LNCaP clone FGC (cell line): Measurements from ENCODE around the gene SH3BP2.
A peak's percentile ranks its signal among the peaks of the same experiment; 100 is the strongest.

Experiments
- DNase-seq: peaks from one replicate; pipeline ENCODE4 v3.0.0-alpha.2; 2011; ENCODE audit warnings: low read depth
- H3K4me3 ChIP-seq: 2 replicates; pipeline ENCODE4 v1.5.1; 2011; ENCODE audit warnings: mild to moderate bottlenecking, low read depth, low read length, control low read depth
- TF ChIP-seq, protein P1 (sequence below): IDR thresholded peaks from 2 replicates; pipeline ENCODE4 v1.5.1; 2012; ENCODE audit warnings: mild to moderate bottlenecking; ENCODE audit not compliant: control insufficient read depth, insufficient read depth; ENCODE audit errors: extremely low read depth

Gene SH3BP2

DNA sequence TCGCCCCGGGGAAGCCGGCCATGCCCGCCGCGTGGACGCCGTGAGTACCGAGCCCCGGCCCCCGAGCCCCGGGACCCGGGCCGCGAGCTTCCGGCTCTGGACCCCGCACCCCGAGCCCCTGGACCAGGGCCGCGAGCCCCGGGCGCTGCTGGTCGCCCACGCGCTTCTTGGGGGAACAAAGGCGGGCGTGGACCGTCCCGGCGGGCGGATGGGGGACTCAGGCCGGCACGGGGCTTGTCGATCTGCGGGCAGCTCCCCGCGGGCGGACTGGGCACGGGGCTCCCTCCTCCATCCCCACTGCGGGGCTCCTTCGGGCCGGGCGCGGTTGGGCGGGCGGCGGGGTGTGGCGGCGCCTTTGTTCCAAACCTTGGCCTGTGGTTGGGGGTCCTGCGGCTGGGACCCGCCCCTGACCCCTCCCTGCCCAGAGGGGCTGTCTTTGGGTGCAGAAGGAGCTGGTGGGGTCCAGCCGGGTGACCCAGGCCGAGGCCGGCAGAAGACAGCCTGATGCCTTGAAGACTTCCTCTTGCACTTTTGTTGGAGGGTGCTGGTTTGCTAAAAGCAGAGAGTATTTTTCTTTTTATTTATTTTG, 25.6 kb downstream of the SH3BP2 start:
- H3K4me3 ChIP-seq, result peak overlapping the region; percentile 63
- TF ChIP-seq, protein P1, sequence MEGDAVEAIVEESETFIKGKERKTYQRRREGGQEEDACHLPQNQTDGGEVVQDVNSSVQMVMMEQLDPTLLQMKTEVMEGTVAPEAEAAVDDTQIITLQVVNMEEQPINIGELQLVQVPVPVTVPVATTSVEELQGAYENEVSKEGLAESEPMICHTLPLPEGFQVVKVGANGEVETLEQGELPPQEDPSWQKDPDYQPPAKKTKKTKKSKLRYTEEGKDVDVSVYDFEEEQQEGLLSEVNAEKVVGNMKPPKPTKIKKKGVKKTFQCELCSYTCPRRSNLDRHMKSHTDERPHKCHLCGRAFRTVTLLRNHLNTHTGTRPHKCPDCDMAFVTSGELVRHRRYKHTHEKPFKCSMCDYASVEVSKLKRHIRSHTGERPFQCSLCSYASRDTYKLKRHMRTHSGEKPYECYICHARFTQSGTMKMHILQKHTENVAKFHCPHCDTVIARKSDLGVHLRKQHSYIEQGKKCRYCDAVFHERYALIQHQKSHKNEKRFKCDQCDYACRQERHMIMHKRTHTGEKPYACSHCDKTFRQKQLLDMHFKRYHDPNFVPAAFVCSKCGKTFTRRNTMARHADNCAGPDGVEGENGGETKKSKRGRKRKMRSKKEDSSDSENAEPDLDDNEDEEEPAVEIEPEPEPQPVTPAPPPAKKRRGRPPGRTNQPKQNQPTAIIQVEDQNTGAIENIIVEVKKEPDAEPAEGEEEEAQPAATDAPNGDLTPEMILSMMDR, result no peak
- DNase-seq, result no peak

DNA sequence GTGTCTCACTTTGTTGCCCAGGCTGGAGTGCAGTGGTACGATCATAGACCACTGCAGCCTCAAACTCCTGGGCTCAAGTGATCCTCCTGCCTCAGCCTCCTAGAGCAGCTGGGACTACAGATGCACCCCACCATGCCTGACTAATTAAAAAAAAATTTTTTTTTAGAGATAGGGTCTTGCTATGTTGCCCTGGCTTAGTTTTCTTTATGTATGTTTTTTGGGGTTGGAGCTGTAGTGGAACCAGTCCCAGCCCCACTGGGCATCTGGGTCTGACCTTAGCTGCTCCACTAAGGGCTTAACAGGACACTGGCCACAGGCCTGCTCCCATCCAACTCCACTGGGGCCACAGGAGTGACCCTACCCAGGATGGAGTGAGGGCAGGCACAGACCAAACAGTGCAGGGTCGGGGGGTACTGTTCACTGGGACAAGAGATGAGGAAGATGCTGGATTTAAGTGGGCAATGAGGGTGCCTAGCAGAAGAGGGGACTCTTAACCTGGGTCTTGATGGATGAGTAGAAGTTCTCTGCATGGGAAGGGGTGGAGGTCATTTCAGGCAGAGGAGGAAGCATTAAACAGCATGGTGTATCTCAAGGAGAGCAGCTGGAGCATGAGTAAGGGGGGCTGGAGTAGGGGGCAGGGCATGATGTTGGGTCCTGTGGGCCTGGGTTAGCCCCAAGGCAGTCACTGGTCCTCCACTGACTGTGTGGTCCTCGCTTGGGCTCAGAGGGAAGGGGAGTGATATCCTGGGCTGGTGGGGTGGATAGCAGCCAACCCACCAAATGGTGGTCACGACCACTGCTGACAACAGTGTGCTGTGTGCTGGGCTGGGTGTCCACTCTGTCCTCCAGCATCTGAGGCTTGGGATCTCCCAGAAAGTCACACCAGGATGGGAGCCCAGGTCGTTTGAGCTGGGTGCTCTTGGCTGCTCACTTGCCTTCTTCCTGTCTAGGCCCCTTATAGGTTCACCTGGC, 26.6 kb downstream of the SH3BP2 start:
- TF ChIP-seq, protein P1, result no peak
- H3K4me3 ChIP-seq, result no peak overlapping the region; the same call in 1 of the 2 replicates
- no peak for DNase-seq

DNA sequence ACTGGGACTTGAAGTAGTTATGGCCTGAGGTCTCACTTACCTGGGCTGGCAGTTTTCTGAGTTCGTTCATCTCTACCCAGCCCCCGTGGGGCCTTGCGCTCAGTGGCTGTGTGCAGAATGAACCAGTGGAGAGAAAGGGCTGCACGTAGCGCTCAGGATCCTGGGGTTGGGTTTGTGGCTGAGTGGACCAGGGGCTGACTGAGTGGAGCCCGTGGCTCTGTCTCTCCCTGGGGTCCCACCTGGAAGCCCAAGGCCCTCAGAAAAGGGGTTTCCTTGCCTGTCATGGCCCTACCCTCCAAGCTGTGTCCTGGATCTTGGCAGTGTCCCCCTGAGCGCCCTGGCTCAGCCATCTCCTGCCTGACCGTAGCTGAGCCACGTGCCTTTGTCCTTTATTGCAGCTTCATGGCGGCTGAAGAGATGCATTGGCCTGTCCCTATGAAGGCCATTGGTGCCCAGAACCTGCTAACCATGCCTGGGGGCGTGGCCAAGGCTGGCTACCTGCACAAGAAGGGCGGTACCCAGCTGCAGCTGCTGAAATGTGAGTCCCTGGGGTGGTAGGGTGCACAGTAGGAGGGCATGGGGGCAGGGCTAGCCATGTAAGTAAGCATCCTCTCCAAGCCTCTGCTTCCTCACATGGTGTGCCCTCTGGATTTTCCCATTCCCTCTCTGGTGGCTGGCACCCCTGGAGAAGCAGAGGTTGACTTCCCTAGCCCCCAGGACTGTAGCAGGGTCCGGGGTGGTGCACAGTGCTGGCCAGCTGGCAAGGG, 27.5 kb downstream of the SH3BP2 start:
- no peak overlapping the region for H3K4me3 ChIP-seq
- TF ChIP-seq, protein P1, result no peak
- no peak for DNase-seq

DNA sequence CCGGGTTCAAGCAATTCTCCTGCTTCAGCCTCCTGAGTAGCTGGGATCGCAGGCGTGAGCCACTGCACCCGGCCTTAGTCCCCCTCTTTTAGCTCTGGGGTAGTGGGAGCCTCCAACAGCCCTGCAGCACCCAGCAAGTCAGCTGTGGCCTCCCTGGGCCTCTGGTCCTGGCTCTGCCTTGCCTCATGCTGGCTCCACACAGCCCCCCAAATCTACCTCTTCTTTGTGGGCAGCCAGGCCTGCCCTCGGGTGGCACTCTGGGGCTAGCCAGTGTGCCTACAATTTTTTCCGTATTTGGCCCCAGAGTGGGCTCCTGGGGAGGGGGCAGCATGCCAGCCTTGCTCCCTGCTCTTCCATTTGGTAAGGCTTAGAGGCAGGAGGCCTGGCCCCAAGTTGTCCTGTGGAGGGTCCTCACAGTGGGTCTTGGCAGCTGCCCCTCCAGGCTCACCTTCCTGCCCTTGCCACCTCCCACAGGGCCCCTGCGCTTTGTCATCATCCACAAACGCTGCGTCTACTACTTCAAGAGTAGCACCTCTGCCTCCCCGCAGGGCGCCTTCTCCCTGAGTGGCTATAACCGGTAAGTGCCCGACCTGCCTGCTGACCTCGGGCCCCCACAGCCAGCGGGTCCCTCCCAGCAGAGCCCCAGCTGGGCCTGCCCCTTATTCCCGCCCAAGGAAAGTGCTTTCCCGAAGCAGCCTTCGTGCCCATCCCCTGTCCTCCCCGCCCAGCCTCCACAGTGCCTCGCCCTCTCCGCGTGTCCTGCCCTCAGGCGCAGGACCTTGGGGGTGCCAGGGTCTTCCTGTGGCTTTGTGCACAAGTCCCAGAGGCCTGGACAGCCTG, 29.8 kb downstream of the SH3BP2 start:
- no peak overlapping the region for H3K4me3 ChIP-seq
- TF ChIP-seq, protein P1, result no peak
- no peak for DNase-seq

DNA sequence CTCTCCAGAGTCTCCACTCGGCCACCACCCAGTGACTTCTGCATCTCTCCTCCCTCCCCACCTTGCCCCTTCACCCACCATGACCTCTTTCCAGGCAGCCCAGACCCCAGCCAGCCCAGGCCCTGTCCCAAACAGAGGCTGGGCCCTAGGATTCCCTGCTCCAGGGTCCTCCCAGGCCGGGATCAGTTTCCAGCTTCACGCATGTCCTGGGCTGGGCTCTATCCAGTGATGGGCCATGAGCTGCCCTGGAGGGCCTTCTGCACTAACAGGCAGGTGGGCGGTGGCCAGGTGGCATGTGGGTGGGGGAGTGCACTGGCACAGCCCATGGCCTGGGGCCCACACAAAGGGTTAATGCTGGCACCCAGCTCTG, 30.4 kb downstream of the SH3BP2 start:
- TF ChIP-seq, protein P1, result no peak
- DNase-seq, result no peak
- H3K4me3 ChIP-seq, result no peak overlapping the region

DNA sequence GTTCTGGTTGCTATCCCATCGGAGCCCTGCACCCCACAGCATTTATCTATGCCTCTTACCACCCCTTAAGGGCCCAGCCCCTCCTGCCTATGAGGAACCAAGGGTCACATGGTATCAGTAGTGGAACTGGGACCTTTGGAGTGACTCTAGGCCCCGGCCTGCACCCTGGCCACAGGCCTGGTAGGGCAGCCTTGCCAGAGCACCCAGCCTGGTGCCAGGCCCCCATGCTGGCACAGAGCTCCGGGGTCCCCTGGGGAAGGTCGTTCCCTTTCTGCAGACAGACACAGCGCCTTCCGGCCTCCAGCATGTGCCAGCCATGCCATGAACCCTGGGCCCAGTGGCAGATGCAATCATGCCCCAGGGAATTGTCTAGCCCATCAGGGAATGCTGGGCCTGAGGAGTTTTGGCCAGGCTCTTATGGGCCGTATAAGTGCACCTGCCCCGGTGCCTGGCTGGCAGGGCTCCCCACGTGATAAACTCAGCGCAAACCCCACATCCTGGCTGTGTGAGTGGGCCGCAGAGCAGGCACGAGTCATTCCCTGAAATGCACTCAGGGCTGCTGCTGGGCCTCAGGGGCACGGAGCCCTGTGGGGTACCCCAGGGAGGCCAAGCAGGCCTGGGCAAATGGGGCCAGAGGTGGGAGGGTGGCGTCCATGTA, 30.9 kb downstream of the SH3BP2 start:
- H3K4me3 ChIP-seq, result no peak overlapping the region
- TF ChIP-seq, protein P1, result no peak
- DNase-seq, result no peak
